Measurements from ENCODE around the gene TMEM106B. TPM values are rescaled to one million over a fixed set of nuclear protein-coding genes. Genes with fewer than 3 reads are reported as not detected.

Gene TMEM106B
- total and polyA plus RNA-seq, 2 donors (not counting 3 experiments of a cell fraction or from before 2014, with no cell fraction given), result 13.7 to 23.1 TPM

DNA sequence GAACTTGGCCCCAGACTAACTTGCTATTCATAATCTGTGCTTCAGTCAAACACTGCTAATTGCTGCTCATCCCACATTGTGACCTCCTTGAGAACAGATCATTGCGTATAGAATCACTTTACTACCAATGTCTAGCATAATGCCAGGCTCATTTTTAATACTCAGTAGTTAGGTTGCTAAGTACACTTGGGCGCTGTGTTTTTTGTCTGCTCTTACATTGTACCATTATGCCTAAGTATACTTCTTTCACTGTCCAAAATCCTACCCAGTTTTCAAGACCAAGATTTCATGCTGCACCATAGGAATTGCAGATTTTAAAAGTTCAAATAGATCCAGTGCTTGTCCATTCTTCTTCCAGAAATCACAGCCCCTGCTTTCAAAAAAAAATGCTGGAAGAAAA, 32.8 kb upstream of the TMEM106B start:
- POLR2A ChIA-PET, result no interaction called here
- dilution Hi-C loops (cut with MboI; ENCODE audit: extremely low pct_ligation_motif_present, low sequenced_read_pairs), result no loop called here

More for the DNA sequence above, 32.8 kb upstream of the TMEM106B start:
- DNase-seq (ENCODE audit: low read depth, low spot score) (no peak), FAIRE-seq (no peak)
- H3K27me3 ChIP-seq (ENCODE audit: control insufficient read depth in 2 of 2, insufficient read depth in 2 of 2, low read length in 2 of 2), result peaks cover 0 to 4% of the 10 kb centered on the region in 2 experiments
- BruUV-seq (replicated peaks), result no TSS peak
- no peak overlapping the region for H2AFZ ChIP-seq (ENCODE audit: low read depth, low read length)
- H3K4me3 ChIP-seq (replicated peaks in 1 of 3; ENCODE audit: insufficient read depth in 1 of 3, low read depth in 1 of 3, low read length in 3 of 3), result no peak overlapping the region
- H3K79me2 ChIP-seq (ENCODE audit: control insufficient read depth, insufficient read depth, low read length), result no peaks in the 10 kb centered on the region
- intact Hi-C loops (cut with micrococcal nuclease), result no loop called here
- H3K4me1 ChIP-seq (ENCODE audit: control insufficient read depth, extremely low read depth, insufficient read depth, low read length), result no peaks in the 10 kb centered on the region
- no peaks in the 10 kb centered on the region for H3K9me1 ChIP-seq (replicated peaks; ENCODE audit: control insufficient read depth, extremely low read depth, insufficient read depth, low read length)
- no peak overlapping the region for H3K9ac ChIP-seq (replicated peaks; ENCODE audit: extremely low read depth, insufficient read depth, low read length)
- no peak overlapping the region for H3K4me2 ChIP-seq (ENCODE audit: insufficient read depth, low read length)
- CTCF ChIA-PET, result no interaction called here
- no peaks in the 10 kb centered on the region for H4K20me1 ChIP-seq (replicated peaks; ENCODE audit: control insufficient read depth, extremely low read depth, insufficient read depth, low read length)
- H3K27ac ChIP-seq (ENCODE audit: insufficient read depth, low read depth, low read length), result no peak overlapping the region
- H3K9me3 ChIP-seq (replicated peaks; ENCODE audit: control insufficient read depth, insufficient read depth, low read length), result no peaks in the 10 kb centered on the region
- H3K36me3 ChIP-seq (ENCODE audit: control insufficient read depth in 2 of 2, extremely low read depth in 1 of 2, insufficient read depth in 2 of 2, low read length in 2 of 2), result no peaks in the 10 kb centered on the region
- TF ChIP-seq GATA2 (IDR thresholded peaks at IDR 0.05; ENCODE audit: insufficient read depth, insufficient read length, low read depth, low read length) (no peak), JUN (IDR thresholded peaks at IDR 0.05; ENCODE audit: borderline replicate concordance, insufficient read depth, insufficient read length, low read depth) (no peak), FOS (IDR thresholded peaks at IDR 0.05; ENCODE audit: borderline replicate concordance, insufficient read depth, low read length) (no peak), MYC (IDR thresholded peaks at IDR 0.05; ENCODE audit: low read depth, low read length) (no peak), EZH2 (IDR thresholded peaks at IDR 0.05; ENCODE audit: borderline replicate concordance, low read depth, low read length, severe bottlenecking) (no peak), POLR2A (IDR thresholded peaks at IDR 0.05; ENCODE audit: low read depth, low read length) (no peak), POLR2AphosphoS5 (IDR thresholded peaks at IDR 0.05; ENCODE audit: insufficient read depth, low read depth, low read length) (no peak)
- TF ChIP-seq, protein P1, sequence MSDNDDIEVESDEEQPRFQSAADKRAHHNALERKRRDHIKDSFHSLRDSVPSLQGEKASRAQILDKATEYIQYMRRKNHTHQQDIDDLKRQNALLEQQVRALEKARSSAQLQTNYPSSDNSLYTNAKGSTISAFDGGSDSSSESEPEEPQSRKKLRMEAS (IDR thresholded peaks at IDR 0.05; ENCODE audit: insufficient read depth, insufficient read length), result no peak
- TF ChIP-seq, protein P2, sequence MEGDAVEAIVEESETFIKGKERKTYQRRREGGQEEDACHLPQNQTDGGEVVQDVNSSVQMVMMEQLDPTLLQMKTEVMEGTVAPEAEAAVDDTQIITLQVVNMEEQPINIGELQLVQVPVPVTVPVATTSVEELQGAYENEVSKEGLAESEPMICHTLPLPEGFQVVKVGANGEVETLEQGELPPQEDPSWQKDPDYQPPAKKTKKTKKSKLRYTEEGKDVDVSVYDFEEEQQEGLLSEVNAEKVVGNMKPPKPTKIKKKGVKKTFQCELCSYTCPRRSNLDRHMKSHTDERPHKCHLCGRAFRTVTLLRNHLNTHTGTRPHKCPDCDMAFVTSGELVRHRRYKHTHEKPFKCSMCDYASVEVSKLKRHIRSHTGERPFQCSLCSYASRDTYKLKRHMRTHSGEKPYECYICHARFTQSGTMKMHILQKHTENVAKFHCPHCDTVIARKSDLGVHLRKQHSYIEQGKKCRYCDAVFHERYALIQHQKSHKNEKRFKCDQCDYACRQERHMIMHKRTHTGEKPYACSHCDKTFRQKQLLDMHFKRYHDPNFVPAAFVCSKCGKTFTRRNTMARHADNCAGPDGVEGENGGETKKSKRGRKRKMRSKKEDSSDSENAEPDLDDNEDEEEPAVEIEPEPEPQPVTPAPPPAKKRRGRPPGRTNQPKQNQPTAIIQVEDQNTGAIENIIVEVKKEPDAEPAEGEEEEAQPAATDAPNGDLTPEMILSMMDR (IDR thresholded peaks at IDR 0.05; ENCODE audit: extremely low read depth in 1 of 2, insufficient read depth in 1 of 2, low read depth in 1 of 2, low read length in 2 of 2), result no peak

Measured in endothelial cell of umbilical vein (primary cell).